Erythroblast (primary cell): ENCODE data around the gene MAGEF1.
"Not testable (repeated sequence)": the region's sequence is repeated elsewhere in the genome, so short reads cannot be mapped to it uniquely, and the experiment has no call there.

Source experiments
- DNase-seq, 2 experiments: peaks; one replicate each; lab custom pipeline; 2025; lab: John Stamatoyannopoulos, UW
- GATA1 ChIP-seq: IDR thresholded peaks from 2 replicates; pipeline ENCODE4 v1.6.1; 2011; ENCODE audit warnings: low read depth, mild to moderate bottlenecking, control low read depth, low read length, moderate library complexity
- POLR2A ChIP-seq: IDR thresholded peaks from 2 replicates; pipeline ENCODE4 v1.6.1; 2011; ENCODE audit warnings: mild to moderate bottlenecking, low read length

MAGEF1 gene

GRCh38 chr3:184738506-184738890 is 26.6 kb upstream of the MAGEF1 start:
- TF ChIP-seq POLR2A (no peak), GATA1 (no peak)
- no peak for DNase-seq

- TF ChIP-seq POLR2A (no peak), GATA1 (no peak)
- no peak for DNase-seq
These were observed 26.0 kb upstream of the MAGEF1 start for GRCh38 chr3:184737641-184738505.

GRCh38 chr3:184737063-184737462 is 25.2 kb upstream of the MAGEF1 start:
- DNase-seq, result no peak
- TF ChIP-seq GATA1 (no peak), POLR2A (no peak)

- no peak for DNase-seq
- no peak for TF ChIP-seq GATA1
- TF ChIP-seq POLR2A, result no peak
These were observed 23.2 kb upstream of the MAGEF1 start for GRCh38 chr3:184734903-184735701.

- no peak for DNase-seq
- no peak for TF ChIP-seq POLR2A
- no peak for TF ChIP-seq GATA1
These were observed 22.2 kb upstream of the MAGEF1 start for GRCh38 chr3:184733971-184734608.

GRCh38 chr3:184733181-184733580 is 21.3 kb upstream of the MAGEF1 start:
- TF ChIP-seq POLR2A (no peak), GATA1 (no peak)
- DNase-seq, result no peak

- no peak for DNase-seq
- TF ChIP-seq POLR2A (no peak), GATA1 (no peak)
These were observed 20.1 kb upstream of the MAGEF1 start for GRCh38 chr3:184731786-184732537.

GRCh38 chr3:184730924-184731323 is 19.1 kb upstream of the MAGEF1 start:
- TF ChIP-seq GATA1 (no peak), POLR2A (no peak)
- no peak for DNase-seq

- DNase-seq, result not testable (repeated sequence)
These were observed 17.3 kb upstream of the MAGEF1 start for GRCh38 chr3:184729154-184729553.

GRCh38 chr3:184728010-184728527 is 16.2 kb upstream of the MAGEF1 start:
- TF ChIP-seq POLR2A, result no peak
- TF ChIP-seq GATA1, result no peak
- DNase-seq, result no peak

- TF ChIP-seq POLR2A (no peak), GATA1 (no peak)
- peak; percentile 70 to 73 for DNase-seq
These were observed 15.6 kb upstream of the MAGEF1 start for GRCh38 chr3:184727357-184728009.

GRCh38 chr3:184726497-184726896 is 14.6 kb upstream of the MAGEF1 start:
- TF ChIP-seq GATA1, result no peak
- TF ChIP-seq POLR2A, result no peak
- DNase-seq, result no peak

GRCh38 chr3:184725176-184725719 is 13.4 kb upstream of the MAGEF1 start:
- TF ChIP-seq POLR2A (no peak), GATA1 (no peak)
- DNase-seq, result no peak
